GM19240 (cell line): ENCODE data around the gene GRIK2.

Source experiments
- DNase-seq: peaks from one replicate; pipeline ENCODE4 v3.0.0; 2011; ENCODE audit warnings: low spot score; ENCODE audit not compliant: insufficient read length

The GRIK2 gene

DNA sequence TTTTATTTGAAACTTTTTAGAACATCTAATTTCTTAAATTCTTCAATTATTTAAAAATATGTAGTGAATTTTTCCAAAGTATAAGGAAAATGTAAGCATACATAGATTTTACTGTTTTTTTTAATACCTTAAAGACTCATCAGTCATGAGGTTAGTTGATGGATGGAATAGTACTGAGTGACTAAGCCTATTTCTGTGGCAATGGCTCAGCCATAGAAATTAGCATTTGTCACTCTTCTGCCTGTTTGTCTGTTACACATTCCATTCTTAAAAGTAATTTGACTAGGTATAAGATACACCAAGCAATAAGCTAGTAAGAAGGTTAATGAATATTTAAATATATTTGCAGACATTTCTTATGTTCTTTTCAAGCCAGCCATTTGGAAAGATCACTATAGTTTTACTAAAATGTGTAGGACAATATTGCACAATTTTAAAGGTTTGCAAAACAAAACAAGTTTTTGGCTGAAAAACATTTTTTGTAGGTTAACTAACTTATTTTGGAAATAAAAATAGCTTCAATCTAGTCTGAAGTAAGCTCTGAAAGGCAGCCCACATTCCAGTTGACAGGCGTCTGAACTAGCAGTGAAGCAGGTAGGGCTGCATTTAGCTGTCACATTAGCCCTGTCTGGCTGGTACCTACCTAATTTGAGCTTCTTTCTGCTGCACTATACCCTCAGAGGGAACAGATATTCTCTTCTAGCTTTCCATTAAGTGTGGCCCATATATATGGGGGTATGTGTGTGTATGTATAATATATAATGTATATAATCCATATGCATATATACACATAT, 385.7 kb downstream of the GRIK2 start:
- DNase-seq: no peak

DNA sequence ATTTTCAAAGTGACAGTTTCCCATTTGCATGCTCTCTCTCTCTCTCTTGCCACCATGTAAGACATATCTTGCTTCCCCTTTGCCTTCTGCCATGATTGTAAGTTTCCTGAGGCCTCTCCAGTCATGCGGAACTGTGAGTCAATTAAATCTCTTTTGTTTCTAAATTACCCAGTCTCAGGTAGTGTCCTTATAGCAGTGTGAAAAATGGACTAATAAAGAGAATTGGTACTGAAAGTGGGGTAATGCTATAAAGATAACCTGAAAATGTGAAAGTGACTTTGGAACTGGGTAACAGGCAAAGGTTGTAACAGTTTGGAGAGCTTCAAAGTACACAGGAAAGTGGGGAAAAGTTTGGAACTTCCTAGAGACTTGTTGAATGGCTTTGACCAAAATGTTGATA, 389.8 kb downstream of the GRIK2 start:
- DNase-seq: no peak

DNA sequence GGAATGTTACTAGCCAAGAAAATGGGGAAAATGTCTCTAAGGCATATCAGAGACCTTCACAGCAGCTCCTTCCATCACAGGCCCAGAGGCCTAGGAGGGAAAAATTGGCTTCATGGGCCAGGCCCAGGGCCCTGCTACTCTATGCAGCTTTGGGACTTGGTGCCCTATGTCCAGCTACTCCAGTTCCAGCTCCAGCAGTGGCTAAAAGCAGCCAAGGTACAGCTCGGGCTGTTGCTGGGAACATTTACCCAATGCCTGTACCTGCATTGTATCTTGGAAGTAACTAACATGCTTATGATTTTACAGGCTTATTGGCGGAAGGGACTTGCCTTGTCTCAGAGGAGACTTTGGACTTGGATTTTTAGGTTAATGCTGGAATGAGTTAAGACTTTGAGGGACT, 390.6 kb downstream of the GRIK2 start:
- no peak for DNase-seq

DNA sequence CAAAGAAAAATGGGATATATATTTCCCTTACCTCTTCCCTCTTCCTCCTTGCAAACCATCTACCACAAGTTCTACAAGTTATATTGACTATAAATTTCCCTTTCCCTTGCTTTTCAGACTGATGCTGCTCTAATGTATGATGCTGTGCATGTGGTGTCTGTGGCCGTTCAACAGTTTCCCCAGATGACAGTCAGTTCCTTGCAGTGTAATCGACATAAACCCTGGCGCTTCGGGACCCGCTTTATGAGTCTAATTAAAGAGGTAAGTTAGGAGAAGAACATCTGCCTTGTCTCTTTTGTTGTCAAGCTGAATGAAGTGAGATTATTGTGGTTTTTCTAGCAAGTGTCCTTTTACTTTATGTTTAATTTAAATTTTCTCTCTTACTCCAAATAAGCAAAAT, 406.0 kb downstream of the GRIK2 start:
- no peak for DNase-seq

DNA sequence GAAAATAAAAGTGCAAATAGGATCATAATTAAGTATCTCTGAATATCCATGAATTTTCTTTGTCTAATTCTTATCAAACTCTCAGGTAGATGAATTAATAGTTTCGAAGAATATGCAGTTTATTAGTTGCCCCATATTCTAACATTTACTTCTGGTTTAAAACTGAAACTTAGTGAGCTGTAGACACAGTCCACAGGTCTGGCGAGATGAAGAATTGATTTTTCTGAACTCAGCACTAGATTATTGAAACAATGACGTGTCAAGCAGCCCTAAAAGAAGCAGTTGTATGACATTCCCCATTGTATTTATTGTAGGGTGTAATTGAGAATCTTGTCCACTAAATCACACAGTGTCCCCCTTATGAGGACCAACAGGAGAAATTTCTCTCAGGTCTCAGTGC, 407.1 kb downstream of the GRIK2 start:
- no peak for DNase-seq

DNA sequence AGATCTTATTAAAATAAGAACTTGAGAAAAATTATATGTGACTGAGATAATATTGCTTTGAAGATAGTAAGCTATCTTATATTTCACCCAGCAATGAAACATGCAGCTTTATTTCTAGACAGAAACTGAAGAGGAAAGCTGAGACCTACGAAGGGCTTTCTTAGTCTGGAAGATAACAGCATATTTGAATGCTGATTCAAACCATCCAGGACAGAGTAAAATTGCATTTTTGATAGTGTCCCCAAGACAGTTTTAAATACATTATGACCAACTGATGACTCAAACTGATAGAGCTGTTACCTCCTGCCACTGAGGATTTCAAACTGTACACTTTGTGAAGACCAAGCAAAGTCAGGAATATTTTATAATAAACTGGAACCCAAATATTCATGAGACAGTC, 409.6 kb downstream of the GRIK2 start:
- DNase-seq: no peak

DNA sequence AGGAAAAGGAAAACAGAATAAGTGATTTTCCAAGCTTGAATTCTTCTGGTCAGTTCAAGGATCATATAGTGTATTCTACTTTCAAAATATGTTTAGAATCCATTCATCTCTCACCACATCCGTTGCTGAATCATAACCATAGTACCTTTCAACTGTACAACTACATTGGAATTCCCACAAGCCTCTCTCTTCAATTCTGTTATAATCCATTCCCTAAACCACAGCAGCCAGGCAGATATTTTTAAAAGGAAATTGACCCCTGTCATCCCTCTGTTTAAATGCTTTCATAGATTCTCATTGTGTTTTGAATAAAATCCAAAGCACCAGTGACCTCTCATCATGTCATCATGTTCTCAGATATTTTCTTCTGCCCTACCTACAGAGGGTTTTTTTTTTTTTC, 412.7 kb downstream of the GRIK2 start:
- no peak for DNase-seq

DNA sequence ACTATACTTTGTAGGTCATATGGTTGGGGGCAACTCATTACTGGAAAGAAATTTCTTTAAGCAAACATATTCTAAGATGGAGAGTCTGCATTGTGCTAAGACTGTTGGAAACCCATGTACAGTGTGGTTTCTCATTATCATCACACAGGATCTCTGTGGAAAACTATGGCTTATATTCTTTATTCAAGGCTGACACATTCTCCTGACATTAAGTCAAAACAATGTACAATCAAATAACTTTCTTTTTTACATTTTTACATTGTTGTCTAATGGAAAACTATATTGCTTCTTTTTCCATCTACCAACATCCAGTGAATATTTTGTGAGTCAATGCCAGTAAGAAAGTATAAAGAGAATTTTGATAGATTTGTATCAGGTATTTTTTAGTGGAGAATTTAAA, 417.6 kb downstream of the GRIK2 start:
- no peak for DNase-seq

DNA sequence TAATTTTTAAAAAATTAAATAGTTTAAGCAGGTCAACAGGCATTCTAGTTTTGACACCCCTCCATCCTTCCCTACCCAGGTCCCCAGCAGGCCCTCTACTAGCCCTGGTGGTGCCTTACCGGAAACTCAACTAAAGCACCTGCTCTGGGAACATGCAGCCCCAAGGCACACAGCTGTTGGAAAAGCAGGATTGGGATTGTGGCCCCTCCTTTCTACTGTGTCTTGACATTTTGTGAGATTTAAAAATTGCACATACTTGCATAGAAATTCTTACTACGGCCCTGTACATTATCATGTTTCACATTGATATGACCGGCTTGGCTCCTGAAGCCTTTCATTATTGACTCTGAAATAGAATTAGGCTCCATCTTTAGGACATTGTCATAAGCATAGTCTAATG, 423.2 kb downstream of the GRIK2 start:
- no peak for DNase-seq

DNA sequence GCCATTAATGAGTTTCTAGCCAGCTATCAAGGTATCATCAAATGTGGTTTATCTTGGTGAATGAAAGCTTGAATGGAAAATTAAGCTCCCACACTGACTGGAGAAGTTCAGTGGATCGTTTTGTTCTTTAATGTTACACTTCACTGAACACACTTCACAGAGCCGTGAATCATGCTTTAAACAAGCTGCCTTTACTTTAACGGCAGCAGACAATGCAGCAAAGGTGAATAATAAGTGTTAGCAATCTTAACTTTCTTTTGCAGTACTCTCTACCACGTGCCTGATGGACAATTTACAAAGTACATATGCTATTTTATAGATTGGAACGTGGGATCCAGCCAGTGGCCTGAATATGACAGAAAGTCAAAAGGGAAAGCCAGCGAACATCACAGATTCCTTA, 424.5 kb downstream of the GRIK2 start:
- DNase-seq: no peak

DNA sequence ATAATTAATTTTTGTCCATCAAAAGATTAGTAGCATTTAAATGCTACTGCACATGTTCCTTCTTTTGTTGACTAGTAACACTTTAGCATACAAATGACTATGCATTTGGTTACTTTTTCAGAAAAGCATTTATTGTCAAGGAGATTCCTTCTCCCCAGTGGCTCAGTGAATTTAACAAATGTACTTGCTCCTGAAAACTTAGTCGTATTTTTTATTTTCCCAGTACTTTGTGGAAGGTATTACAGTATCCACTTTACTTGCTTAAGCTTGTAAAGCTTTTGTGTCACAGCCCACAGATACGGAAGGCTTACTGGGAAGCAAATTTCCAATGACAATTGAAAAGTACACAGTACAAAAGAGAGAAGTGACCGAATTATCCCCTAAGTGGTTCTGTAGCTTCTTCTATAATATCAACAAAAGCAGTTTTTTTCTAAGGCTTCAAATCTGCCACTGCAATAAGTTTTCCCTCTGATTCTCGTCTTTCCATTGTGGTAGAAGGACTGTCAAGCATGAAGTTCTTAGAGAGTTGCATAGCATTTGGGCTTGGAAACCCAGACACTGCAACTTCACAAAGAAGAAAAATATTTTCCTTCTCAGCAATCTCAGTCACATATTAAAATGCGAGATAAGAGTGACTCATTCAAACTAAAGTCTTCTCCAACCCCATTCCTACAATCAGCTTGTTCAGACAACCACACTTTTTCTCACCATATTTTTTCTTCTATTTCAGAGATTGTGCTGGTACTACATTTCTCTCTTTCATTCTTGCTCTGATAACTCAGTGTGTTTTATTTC, 431.2 kb downstream of the GRIK2 start:
- no peak for DNase-seq

DNA sequence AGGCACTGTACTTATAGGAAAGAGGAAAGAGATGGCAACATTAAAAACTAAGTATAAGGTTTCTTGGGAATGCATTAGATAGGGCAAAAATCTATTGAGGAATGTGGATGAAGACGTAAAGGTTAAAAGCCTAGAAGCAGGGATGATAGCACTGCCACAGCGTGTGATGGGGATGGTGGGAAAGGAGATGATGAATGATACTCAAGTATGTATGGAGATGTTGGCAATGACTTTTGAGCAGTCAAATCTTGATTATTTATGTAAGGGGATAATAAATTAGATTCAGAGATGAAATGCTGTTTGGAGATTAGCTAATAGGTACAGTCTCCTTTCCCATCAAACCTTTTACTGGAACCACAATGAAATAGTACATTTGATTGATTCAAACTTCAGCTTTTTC, 432.8 kb downstream of the GRIK2 start:
- no peak for DNase-seq

DNA sequence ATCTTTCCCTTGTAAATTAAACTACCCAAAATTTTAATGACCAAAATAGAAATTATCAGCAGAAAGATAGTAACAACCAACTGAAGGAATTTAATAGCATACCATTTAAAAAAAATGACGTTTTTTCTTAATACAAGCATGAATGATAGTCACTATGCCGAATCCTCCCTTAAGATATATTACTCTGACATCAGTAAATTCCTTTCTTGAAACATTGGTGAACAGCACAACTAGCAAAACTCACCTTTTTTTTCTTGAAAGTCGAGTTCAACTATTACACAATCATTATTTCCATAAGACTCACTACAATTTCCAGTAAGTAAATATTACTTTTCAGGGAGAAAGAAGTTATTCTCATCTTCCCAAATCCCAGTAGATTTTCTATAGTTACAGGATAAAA, 433.2 kb downstream of the GRIK2 start:
- no peak for DNase-seq

DNA sequence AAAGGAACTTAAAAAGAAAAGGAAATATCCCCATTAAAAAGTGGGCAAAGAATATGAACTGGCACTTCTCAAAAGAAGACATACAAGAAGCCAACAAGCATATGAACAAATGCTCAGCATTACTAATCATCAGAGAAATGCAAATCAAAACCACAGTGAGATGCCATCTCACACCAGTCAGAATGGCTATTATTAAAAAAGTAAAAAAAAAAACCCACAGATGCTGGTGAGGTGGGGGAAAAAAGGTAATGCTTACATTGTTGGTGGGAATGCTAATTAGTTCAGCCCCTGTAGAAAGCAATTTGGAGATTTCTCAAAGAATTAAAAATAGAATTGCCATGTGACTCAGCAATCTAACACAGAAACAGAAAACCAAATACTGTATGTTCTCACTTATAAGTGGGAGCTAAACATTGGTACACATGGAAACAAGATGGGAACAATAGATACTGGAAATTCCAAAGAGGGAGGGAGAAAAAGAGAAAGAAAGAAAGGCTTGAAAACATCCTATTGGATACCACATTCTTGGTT, 437.1 kb downstream of the GRIK2 start:
- DNase-seq: no peak

DNA sequence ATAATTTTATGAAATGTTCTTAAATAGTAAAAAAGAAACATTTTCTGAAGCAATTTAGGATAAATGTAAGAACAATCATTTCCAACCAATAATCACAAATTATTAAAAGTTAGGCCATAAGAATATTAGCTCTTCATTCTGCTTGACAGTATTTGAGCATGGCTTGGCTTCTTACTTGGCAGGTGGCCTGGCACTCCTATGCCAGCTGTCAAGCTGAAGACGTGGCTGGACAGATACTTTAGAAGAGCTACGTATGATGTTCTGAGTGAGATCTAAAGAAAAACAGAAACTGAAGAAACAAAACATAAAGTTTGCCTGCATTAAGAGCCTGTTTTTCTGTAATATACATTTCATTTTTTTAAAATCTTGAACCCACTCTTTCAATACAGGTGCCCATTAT, 438.9 kb downstream of the GRIK2 start:
- DNase-seq: no peak

DNA sequence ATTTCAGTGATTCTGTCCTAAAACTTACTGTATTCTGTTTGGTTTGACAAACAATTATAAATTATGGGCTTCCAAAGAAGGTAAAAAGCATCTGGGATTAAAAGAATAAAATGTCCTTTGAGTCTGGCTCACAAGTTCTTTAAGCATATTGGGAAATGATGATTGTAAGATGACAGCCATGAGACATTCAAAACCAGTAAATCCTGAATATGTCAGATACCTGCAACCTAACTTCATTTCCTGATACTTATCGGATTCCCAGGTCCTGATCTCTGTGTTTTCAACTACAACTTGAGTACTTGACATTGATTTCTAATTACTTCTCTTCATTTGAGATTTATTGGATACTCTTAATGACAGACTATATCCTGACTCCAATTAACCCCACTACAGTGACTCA, 446.6 kb downstream of the GRIK2 start:
- DNase-seq: no peak

DNA sequence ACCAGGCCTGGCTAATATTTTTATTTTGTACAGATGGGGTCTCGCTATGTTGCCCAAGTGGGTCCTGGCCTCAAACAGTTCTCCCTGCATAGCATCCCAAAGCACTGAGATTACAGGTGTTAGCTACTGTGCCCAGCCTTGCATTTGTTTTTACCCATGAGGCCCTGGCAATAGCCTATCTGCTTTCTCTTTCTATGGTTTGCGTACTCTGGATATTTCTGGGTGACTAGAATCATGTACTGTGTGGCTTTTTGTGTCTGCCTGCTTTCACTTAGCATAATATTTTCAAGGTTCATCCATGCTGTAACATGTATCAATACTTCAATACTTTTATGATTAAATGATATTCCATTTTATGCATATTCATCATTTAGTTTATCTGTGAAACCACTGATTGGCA, 451.7 kb downstream of the GRIK2 start:
- no peak for DNase-seq

DNA sequence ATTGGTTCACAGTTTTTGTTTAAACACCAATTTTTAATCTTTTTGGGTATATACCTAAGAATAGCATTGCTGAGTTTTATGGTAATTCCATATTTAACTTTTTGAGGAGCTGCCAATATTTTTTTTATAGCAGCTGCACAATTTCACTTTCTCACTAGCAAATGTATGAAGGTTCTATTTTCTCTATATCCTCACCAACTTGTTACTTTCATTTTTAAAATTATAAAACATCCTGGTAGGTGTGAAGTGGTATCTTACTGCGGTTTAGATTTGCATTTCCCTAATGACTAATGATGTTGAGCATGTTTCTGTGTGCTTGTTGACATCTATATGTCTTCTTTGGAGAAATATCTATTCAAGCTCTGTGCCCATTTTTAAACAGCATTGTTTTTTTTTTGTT, 452.1 kb downstream of the GRIK2 start:
- no peak for DNase-seq

DNA sequence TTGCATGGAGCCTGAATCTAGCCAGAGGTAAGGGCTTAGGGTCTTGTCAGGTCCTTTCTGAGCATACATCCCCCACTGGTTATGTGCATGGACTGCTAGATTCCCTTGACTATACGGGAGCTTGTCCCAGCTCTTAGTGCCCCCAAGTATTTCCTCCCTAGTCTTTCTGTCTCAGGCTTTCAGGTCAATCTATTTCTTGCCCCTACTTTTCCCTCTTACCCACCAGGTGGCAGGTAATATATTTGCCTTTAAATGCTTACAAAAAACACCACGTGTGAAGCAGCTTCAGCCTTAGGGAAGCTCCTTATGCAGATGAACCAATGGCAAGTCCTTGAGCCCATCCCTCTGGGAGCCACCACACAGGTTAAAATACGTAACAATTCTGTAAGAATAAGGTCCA, 454.2 kb downstream of the GRIK2 start:
- no peak for DNase-seq

DNA sequence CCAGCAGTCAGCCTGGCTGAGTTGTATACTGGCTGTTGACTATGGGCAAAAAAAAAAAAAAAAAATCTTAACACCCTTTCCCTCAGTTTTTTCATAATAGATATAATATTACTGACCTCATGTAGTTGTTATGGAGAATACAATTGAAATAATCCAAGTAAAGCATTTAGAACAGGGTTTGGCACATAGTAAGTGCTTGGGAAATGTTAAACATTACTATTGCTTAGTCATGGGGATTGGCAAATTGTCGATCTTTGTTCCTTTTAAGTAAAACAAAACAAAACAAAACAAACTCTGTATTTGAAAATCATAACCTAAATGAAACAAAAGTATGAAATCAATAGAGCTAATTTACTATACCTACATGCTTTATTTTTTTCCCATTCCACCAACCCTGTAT, 458.4 kb downstream of the GRIK2 start:
- DNase-seq: no peak

DNA sequence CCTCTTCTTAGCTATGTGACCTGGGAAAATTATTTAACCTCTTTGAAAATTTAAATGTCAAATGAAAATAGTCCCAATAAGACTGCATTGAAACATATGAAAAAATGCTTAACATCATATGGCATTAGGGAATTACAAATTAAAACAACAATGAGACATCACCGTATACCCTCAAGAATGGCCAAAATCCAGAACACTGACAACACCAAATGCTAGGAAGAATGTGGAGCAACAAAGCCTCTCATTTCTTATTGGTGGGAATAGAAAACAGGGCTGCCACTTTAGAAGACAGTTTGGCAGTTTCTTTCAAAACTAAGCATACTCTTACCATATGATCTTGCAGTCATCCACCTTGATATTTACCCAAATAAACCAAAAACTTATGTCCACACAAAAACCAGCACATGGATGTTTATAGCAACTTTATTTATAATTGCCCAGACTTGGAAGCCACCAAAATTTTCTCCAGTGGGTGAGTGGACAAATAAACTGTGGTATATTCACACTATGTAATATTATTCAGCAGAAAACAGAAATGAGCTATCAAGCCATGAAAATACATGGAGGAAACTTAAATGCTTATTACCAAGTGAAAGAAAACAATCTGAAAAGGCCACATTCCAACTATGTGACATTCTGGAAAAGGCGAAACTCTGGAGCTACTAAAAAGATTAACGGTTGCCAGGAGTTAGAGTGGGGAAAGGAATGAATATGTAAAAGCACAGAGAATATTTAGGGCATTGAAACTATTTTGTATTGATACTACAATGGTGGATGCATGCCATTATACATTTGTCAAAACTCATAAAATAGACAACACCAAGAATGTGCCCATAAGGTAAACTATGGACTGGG, 459.9 kb downstream of the GRIK2 start:
- no peak for DNase-seq

DNA sequence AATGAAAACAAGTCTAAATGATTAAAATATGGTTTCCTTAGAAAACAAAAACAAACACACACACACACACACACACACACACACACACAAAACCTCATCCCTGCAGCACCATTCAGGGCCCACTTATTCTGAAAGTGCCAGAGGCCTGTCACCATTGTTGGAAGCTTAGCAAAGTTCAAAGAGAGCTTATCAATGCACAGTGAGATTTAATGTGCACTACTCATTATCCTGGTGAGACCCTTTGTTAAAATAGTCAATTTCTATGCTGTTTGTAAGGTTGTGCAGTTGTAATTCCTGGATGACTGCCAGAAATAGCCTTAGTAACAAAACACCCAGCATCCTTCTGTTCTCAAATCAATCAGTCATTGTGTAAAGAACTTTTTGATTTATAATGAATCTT, 482.9 kb downstream of the GRIK2 start:
- no peak for DNase-seq
